A673 (cell line): ENCODE measurements around the gene NTRK3. TPM values are rescaled to one million over a fixed set of nuclear protein-coding genes. Genes with fewer than 3 reads are reported as not detected.

Source experiments
- BruUV-seq: library from RNA; stranded (reverse); fragments of 400-500 nt; replicated peaks from 2 replicates; lab custom pipeline; 2021; lab: Mats Ljungman, UMichigan
- CTCF ChIA-PET: fragments of 300-600 bp; sonication (Branson Sonifier 250); formaldehyde crosslinking; loops from one replicate; lab custom pipeline; 2022; ENCODE audit warnings: antibody characterized with exemption; lab: Charles Lee
- POLR2A ChIA-PET: fragments of 300-600 bp; sonication (Branson Sonifier 250); formaldehyde crosslinking; loops from one replicate; lab custom pipeline; 2022; ENCODE audit warnings: antibody characterized with exemption; ENCODE audit not compliant: low non-redundant PET; lab: Charles Lee
- DNase-seq: peaks from one replicate; pipeline ENCODE4 v3.0.0-alpha.2; 2015; ENCODE audit warnings: low spot score
- H3K27ac ChIP-seq: fragments of 200-600 bp; sonication (generic); 2 replicates; pipeline ENCODE4 v1.5.1; 2016; ENCODE audit warnings: mixed run types, low read depth, mild to moderate bottlenecking, mixed read lengths, antibody characterized with exemption, low read length; ENCODE audit not compliant: poor library complexity, severe bottlenecking
- H3K27me3 ChIP-seq: fragments of 200-600 bp; sonication (generic); replicated peaks from 2 replicates; pipeline ENCODE4 v1.6.1; 2017; ENCODE audit warnings: mixed run types, low read depth, mild to moderate bottlenecking, mixed read lengths, antibody characterized with exemption, low read length; ENCODE audit not compliant: insufficient read depth, poor library complexity
- H3K36me3 ChIP-seq: fragments of 200-600 bp; sonication (generic); 2 replicates; pipeline ENCODE4 v1.6.1; 2016; ENCODE audit warnings: mixed run types, mild to moderate bottlenecking, mixed read lengths, antibody characterized with exemption, low read length; ENCODE audit not compliant: insufficient read depth, poor library complexity, severe bottlenecking
- H3K4me1 ChIP-seq: fragments of 200-600 bp; sonication (generic); 2 replicates; pipeline ENCODE4 v1.6.1; 2017; ENCODE audit warnings: mixed run types, mild to moderate bottlenecking, mixed read lengths, antibody characterized with exemption, low read length; ENCODE audit not compliant: insufficient read depth, poor library complexity, severe bottlenecking
- H3K4me3 ChIP-seq: fragments of 200-600 bp; sonication (generic); 2 replicates; pipeline ENCODE4 v1.5.1; 2016; ENCODE audit warnings: low read depth, mixed run types, mild to moderate bottlenecking, mixed read lengths, low read length; ENCODE audit not compliant: poor library complexity, severe bottlenecking
- H3K9me3 ChIP-seq: fragments of 200-600 bp; sonication (generic); 2 replicates; pipeline ENCODE4 v1.6.1; 2016; ENCODE audit warnings: mixed run types, low read depth, mild to moderate bottlenecking, mixed read lengths, antibody characterized with exemption, low read length; ENCODE audit not compliant: poor library complexity, severe bottlenecking
- EZH2 ChIP-seq: fragments of 200-600 bp; sonication (generic); IDR thresholded peaks from 2 replicates; pipeline ENCODE4 v1.6.1; 2017; ENCODE audit warnings: borderline replicate concordance, low read depth, mild to moderate bottlenecking, mixed read lengths, antibody characterized with exemption, low read length; ENCODE audit not compliant: poor library complexity, severe bottlenecking
- intact Hi-C: fragments of 100-400 bp; cut with micrococcal nuclease; formaldehyde crosslinking; loops from one replicate; pipeline ENCODE4 v1.10.0; 2022; ENCODE audit not compliant: unreplicated experiment
- total RNA-seq: library from RNA; stranded (reverse); gene quantifications from 2 replicates; pipeline ENCODE4 v1.2.3, GENCODE V29; 2021
- TF ChIP-seq, protein P1 (sequence below): fragments of 300-800, 200-600 bp; sonication (generic); conservative IDR thresholded peaks from 2 replicates; pipeline ENCODE4 v1.5.1; 2017; ENCODE audit warnings: low read depth, mild to moderate bottlenecking, antibody characterized with exemption, low read length, moderate library complexity, mixed read lengths

The NTRK3 gene
- total RNA-seq, 1 experiment from 2014 or later, result not detected

DNA sequence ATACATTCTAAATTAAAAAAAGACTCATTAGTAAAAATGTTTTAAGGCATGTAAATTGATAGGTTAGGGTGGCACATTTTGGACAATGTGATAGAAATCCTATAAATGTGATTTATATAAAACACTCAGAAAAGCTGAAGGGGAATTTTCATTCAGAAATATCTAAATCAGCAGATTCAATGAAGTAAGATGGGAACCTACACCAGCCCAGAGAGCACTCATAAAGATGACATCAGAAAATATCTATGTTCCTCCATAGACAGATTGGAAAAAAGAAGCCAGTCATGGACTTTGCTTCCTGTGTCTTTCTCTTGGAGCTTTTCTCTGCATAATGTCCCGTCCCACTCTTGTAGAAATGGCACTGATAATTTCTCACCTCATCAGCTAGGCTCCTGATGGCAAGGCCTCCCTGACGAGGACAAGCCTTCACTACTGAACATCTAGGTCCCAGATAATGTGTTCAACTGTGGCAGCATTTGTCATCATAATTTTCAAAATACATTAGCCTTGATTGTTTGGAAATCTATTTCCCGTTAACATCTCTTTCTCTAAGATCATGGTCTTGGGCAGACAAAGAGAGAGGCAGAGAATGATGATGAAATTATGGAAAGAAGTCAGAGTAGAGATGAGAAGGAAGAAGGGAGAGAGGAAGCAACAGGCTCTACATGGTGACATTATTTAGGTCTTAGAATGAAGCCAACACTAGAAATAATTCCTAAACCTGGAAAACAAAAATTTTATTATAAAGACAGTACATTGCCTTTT, 354.4 kb downstream of the NTRK3 start:
- no peaks in the 10 kb centered on the region for H3K27me3 ChIP-seq
- H3K36me3 ChIP-seq, result no peaks in the 10 kb centered on the region
- TF ChIP-seq EZH2, result no peak
- TF ChIP-seq, protein P1, sequence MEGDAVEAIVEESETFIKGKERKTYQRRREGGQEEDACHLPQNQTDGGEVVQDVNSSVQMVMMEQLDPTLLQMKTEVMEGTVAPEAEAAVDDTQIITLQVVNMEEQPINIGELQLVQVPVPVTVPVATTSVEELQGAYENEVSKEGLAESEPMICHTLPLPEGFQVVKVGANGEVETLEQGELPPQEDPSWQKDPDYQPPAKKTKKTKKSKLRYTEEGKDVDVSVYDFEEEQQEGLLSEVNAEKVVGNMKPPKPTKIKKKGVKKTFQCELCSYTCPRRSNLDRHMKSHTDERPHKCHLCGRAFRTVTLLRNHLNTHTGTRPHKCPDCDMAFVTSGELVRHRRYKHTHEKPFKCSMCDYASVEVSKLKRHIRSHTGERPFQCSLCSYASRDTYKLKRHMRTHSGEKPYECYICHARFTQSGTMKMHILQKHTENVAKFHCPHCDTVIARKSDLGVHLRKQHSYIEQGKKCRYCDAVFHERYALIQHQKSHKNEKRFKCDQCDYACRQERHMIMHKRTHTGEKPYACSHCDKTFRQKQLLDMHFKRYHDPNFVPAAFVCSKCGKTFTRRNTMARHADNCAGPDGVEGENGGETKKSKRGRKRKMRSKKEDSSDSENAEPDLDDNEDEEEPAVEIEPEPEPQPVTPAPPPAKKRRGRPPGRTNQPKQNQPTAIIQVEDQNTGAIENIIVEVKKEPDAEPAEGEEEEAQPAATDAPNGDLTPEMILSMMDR, result no peak
- CTCF ChIA-PET, result no interaction called here
- POLR2A ChIA-PET, result no interaction called here
- no peaks in the 10 kb centered on the region for H3K4me1 ChIP-seq
- BruUV-seq, result no TSS peak
- no peak overlapping the region for H3K4me3 ChIP-seq
- no peak for DNase-seq
- intact Hi-C loops, result no loop called here
- no peak overlapping the region for H3K27ac ChIP-seq
- no peaks in the 10 kb centered on the region for H3K9me3 ChIP-seq

DNA sequence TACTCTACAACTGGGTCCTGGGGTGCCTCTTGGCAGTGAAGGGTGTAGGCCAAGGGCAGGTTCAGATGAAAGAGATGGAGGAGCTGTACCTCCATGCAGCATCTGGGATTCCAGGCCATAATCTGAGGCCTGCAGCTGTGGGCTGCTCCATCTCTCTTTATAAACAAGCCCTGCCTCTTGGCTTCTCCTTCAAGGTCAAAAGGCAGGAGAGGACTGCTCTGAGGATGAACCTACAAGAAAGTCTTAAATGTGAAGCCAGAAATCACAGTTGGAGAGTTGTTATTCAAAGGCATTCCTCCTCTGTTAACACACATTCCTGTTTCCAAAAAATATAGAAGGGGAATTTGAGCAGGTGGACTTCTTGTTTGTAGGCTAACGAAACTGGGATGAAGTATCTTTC, 355.5 kb downstream of the NTRK3 start:
- no TSS peak for BruUV-seq
- Histone ChIP-seq H3K9me3 (no peaks in the 10 kb centered on the region), H3K27ac (no peak overlapping the region), H3K27me3 (no peaks in the 10 kb centered on the region), H3K36me3 (no peaks in the 10 kb centered on the region), H3K4me1 (no peaks in the 10 kb centered on the region), H3K4me3 (no peak overlapping the region)
- no peak for DNase-seq
- POLR2A ChIA-PET, result no interaction called here
- CTCF ChIA-PET, result no interaction called here
- intact Hi-C loops, result no loop called here
- no peak for TF ChIP-seq EZH2
- TF ChIP-seq, protein P1, result no peak

DNA sequence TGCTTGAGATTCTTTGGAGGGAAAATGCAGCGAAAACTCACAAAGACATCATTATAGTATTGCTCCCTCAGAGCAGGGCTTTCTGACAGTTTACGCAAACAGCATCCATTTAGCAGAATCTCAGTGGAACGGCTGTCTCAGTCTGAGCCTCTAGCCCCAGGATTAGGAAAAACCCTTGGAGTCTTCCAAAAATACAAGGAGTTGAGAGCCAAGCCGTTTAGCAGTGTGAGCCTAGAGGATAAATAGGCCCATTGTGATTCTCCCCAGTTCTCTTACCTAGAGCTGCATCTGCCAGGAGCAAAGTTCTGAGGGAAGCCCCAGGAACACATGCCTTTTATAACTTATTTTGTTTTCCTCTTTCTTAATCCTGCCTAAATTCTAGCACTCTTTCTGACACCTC, 359.6 kb downstream of the NTRK3 start:
- Histone ChIP-seq H3K4me1 (no peaks in the 10 kb centered on the region), H3K36me3 (no peaks in the 10 kb centered on the region), H3K27ac (no peak overlapping the region), H3K4me3 (no peak overlapping the region), H3K9me3 (peaks cover 4% of the 10 kb centered on the region), H3K27me3 (no peaks in the 10 kb centered on the region)
- ChIA-PET POLR2A (no interaction called here), CTCF (no interaction called here)
- no peak for TF ChIP-seq EZH2
- TF ChIP-seq, protein P1, result no peak
- DNase-seq, result no peak
- BruUV-seq, result no TSS peak
- intact Hi-C loops, result no loop called here
